ENCODE measurements around the gene FOXD2. TPM values are rescaled to one million over a fixed set of nuclear protein-coding genes. Genes with fewer than 3 reads are reported as not detected.

Gene FOXD2
- total RNA-seq, 1 donor from 2014 or later: 4.9 TPM

DNA sequence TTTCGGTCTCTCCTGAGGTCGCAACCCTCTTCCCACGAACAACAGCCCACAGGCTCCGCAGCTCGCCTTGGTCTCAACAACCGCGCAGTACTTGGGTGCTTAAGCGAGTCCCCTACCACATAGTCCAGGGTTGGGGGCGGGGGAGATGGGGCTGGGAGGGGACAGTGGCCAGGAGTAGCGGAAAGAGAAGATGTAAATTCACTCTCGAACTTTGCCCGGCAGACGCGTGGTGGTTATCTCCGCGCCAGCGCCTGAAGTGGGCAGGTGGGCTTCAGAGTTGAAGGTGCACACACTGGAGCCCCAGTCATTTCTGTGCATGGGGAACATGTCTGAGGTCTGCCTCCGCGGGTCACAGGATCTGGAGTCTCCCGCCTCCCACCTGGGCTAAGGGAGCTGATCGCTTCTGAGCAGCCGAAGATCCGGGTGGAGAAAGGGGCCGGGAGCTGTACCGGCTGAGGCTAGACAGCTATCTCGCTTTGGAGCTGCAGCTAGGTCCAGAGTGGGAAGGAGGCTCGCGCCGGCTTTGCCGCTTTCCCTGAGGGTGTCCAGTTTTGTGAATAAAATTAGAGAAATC is 4.3 kb upstream of the FOXD2 start:
- Mint-ChIP-seq H3K27ac (no peak overlapping the region), H3K4me1 (ENCODE audit: unreplicated experiment) (peaks cover 36% of the 10 kb centered on the region), H3K36me3 (no peaks in the 10 kb centered on the region), H3K27me3 (peaks cover 76% of the 10 kb centered on the region), H3K9me3 (no peaks in the 10 kb centered on the region), H3K4me3 (peak overlapping the region; percentile 81)
- no peak for DNase-seq (ENCODE audit: extremely low spot score, unreplicated experiment)
- TF ChIP-seq, protein P1, sequence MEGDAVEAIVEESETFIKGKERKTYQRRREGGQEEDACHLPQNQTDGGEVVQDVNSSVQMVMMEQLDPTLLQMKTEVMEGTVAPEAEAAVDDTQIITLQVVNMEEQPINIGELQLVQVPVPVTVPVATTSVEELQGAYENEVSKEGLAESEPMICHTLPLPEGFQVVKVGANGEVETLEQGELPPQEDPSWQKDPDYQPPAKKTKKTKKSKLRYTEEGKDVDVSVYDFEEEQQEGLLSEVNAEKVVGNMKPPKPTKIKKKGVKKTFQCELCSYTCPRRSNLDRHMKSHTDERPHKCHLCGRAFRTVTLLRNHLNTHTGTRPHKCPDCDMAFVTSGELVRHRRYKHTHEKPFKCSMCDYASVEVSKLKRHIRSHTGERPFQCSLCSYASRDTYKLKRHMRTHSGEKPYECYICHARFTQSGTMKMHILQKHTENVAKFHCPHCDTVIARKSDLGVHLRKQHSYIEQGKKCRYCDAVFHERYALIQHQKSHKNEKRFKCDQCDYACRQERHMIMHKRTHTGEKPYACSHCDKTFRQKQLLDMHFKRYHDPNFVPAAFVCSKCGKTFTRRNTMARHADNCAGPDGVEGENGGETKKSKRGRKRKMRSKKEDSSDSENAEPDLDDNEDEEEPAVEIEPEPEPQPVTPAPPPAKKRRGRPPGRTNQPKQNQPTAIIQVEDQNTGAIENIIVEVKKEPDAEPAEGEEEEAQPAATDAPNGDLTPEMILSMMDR (conservative IDR thresholded peaks at IDR 0.05): no peak

DNA sequence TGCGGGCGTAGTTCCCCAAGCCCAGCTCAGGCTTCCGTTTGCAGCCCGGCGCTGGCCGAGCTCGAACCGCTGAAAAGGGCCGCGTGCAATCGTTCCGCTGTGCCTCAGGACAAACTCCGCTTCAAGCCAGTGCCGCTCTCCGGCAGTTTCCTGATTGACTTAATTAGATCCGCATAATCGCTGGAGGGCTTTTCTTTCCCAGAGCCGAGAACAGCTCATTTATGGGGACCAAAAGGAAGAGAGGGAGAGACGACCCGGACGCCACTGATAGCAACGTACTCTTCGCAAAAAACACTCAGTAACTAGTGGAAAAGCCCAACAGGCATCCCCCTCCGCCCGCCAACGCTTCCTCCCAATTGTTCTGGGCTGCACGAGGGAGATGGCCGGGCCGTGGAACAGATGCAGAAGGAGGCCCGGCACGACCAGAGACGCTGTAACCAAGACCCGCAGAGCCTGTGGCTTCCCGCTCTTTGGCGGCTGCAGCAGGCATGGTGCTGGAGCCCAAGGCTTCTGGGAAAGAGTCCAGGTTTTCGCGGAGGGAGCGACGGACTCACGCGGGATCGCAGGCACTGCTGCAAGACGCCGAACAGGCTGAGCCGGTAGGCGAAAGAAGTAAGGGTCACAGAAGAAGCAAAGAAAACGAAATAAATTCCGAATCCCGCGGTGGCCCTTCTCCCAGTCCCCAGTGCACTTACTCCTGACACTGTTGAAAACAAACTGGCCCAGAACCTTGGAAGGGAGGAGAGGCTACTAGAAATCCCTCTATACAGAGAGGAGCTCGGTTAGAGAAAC is 3.6 kb upstream of the FOXD2 start:
- Mint-ChIP-seq H3K27ac (peak overlapping the region; percentile 62), H3K9me3 (no peaks in the 10 kb centered on the region), H3K4me1 (ENCODE audit: unreplicated experiment) (peaks cover 36% of the 10 kb centered on the region), H3K4me3 (peak overlapping the region; percentile 81), H3K36me3 (no peaks in the 10 kb centered on the region), H3K27me3 (peaks cover 70% of the 10 kb centered on the region)
- TF ChIP-seq, protein P1 (conservative IDR thresholded peaks at IDR 0.05): no peak
- DNase-seq (ENCODE audit: extremely low spot score, unreplicated experiment): no peak

DNA sequence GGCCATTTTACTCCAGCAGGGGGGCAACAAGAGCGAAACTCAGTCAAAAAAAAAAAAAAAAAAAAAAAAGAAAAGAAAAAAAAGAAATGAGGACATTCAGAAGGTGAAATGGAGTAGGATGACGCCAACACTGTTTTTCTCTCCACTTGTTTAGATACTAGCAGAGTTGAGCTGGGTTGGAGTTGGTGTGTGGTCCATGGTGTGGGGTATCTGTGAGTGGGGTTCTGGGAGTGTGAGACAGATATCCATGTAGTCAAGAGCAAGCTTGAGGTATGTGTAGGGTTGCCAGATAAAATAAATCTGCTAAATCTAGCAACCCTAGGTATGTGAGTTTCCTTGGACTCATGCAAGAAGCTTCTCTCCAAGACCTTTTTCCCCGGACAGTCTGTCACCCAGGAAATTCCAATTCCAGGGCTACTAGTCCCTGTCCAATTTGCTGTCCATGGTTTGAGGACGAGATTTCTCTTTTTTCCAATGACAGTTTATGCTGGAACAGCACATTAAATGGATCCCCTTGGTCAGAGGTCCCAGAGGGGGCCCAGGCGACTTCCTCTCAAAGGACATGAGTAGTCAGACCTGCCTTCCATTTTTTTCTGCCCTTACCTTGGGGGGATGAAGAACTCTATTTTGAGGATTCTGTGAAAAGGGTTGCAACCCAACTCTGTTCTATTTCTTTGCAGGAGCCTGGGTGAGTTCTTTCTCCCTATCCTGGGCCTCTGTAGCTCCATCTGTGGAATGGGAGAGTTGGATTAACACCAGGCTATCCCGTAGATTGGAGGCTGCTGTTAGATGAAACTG is 2.1 kb upstream of the FOXD2 start:
- no peaks in the 10 kb centered on the region for H3K36me3 Mint-ChIP-seq
- H3K27ac Mint-ChIP-seq: peak overlapping the region; percentile 74
- TF ChIP-seq, protein P1 (conservative IDR thresholded peaks at IDR 0.05): no peak
- peaks cover 36% of the 10 kb centered on the region for H3K4me1 Mint-ChIP-seq (ENCODE audit: unreplicated experiment)
- no peaks in the 10 kb centered on the region for H3K9me3 Mint-ChIP-seq
- no peak for DNase-seq (ENCODE audit: extremely low spot score, unreplicated experiment)
- peak overlapping the region; percentile 92 for H3K4me3 Mint-ChIP-seq
- H3K27me3 Mint-ChIP-seq: peaks cover 66% of the 10 kb centered on the region

DNA sequence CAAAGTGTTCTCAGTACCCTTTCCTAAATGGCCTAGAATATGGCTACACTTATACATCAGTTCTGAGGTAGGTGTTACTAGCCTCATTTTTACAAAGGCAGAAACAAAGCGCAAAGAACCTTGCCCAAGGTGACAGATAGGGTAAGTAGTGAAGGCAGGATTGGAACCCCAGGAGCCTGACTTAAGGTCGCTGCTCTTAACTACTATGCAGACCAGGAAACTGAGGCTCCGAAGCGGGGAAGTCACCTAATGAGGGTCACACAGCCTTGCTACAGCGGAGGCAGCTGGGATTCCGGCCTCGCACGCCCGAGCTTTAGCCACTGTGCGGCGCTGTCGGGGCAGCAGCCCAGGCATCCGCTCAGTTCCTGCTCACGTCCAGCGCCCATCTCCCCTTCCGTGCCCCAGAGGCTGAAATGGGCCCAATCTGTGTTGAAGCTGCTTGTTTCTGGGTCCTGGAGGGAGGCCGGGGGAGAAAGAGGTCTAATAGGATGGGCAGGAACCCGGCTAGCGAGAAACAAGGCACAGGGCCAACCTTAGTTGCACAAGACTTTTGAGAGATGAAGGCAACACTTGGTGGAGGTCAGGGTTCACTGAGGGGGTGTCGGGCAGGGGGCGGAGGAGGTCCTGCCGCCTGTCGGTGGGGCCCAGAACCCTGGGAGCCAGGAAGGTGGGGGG is 1.4 kb upstream of the FOXD2 start:
- H3K36me3 Mint-ChIP-seq: no peaks in the 10 kb centered on the region
- H3K27ac Mint-ChIP-seq: peak overlapping the region; percentile 74

More for the DNA sequence above, 1.4 kb upstream of the FOXD2 start:
- H3K27me3 Mint-ChIP-seq: peaks cover 59% of the 10 kb centered on the region
- H3K4me3 Mint-ChIP-seq: peak overlapping the region; percentile 92
- TF ChIP-seq, protein P1 (conservative IDR thresholded peaks at IDR 0.05): peak; percentile 93
- H3K9me3 Mint-ChIP-seq: no peaks in the 10 kb centered on the region
- peaks cover 36% of the 10 kb centered on the region for H3K4me1 Mint-ChIP-seq (ENCODE audit: unreplicated experiment)
- peak; percentile 84 for DNase-seq (ENCODE audit: extremely low spot score, unreplicated experiment)
